GDM1 (cell line): ENCODE data around the gene TNFRSF8.
"Not testable (repeated sequence)": the region's sequence is repeated elsewhere in the genome, so short reads cannot be mapped to it uniquely, and the experiment has no call there.

ENCODE experiments used
- DNase-seq: peaks from one replicate; lab custom pipeline; 2025; lab: John Stamatoyannopoulos, UW

TNFRSF8 gene

GRCh38 chr1:12038356-12039163 is 24.5 kb upstream of the TNFRSF8 start:
- DNase-seq: no peak

- DNase-seq: no peak
Measured at GRCh38 chr1:12039164-12039525, 24.0 kb upstream of the TNFRSF8 start.

GRCh38 chr1:12039824-12040456 is 23.2 kb upstream of the TNFRSF8 start:
- DNase-seq: not testable (repeated sequence)

DNA sequence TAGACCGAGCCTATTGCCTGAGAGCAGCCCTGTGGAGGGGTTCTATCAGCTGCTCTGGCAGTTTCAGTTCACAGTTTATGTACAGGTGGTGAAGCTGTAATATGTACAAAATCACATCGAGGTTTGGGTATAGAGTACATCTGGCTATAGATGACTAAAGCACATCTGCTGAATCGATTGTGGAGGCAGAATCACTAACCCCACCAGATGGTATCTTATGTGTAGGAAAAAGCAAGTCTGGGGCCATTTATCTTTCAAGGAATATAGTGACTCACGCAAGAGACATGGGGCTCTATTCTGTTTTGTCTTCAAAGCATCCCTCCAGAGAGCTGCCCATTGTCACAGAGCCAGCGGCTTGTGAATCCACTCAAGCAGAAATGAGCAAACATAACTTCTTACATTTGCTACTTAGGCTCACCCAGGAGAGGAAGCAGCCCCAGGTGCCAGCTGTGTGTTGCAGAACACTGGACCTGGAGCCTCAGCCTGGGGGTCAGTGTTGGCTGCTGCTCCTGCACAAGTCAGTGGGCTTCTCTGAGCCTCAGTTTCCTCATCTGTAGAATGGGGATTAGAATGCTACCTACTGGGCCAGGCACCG is 22.5 kb upstream of the TNFRSF8 start:
- DNase-seq: no peak

DNA sequence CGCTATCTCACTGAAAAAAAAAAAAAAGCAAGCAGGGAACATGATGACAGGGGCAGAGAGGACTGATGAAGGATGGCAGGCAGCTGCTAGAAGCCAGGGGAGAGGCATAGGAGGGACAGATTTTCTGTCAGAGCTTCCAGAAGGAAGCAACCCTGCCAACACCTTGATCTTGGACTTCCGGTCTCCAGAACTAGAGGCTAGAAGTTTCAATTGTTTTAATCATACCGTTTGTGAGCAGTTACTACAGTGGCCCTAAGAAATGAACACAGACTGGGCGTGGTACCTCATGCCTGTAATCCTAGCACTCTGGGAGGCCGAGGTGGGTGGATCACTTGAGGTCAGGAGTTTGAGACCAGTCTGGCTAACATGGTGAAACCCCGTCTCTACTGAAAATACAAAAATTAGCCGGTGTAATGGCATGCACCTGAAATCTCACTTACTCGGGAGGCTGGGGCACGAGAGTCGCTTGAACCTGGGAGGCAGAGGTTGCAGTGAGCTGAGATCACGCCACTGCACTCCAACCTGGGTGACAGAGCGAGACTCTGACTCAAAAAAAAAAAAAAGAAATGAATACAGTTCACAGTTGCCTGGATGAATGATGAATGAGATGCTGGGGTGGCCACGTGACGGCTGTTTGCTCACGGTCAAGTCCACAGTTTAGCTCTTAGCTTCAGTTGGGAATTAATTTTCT is 18.8 kb upstream of the TNFRSF8 start:
- not testable (repeated sequence) for DNase-seq

DNA sequence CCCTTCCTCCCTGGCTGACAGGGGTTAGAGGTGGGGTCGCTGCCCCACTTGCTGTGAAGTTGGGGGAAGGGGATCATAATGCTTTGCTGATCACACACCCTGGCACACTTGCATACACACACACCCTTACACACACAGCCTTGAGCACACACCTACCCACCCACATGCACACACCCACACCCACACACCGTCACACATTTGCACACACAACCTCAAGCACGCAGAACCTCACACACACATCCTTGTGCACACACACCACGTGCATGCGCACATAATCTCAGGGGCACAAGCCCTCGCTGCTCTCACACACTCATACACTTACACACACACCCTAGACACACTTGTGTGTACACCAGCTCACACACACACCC is 16.4 kb upstream of the TNFRSF8 start:
- no peak for DNase-seq

DNA sequence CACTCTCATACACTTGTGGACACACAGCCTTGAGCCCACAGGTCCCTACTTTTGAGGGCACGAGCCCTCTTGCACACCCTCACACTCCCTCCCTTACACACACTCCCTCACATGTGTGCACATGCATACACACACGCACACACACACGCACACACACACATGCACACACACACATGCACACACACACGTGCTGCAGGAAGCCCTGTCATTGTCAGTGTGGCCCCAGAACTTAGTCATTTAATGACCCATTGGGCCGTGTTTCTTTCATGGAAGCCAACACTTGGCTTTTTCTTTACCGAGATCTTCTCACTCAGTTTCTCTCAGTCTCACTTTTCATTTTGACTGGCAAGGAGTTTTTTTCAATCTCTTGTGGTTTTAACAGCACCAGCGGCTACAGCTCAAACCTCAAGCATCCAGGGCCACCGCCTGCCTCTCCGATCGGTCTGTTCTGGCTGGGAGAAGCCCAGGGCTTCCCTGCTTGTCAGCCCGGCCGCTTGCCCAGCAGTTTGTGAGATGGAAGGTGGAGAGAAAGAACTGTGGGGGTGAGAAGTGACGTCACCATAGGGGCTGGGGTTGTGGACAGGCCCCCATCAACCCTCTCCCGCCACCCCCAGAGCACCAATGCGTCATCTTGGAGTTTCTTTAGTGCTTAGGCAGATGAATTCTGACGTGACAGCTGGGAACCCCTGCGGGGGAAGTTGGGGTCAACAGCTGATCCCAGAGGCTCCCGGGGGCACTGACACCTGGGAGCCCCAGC is 15.8 kb upstream of the TNFRSF8 start:
- DNase-seq: no peak

- DNase-seq: no peak
Measured at GRCh38 chr1:12048372-12048771, 14.7 kb upstream of the TNFRSF8 start.

DNA sequence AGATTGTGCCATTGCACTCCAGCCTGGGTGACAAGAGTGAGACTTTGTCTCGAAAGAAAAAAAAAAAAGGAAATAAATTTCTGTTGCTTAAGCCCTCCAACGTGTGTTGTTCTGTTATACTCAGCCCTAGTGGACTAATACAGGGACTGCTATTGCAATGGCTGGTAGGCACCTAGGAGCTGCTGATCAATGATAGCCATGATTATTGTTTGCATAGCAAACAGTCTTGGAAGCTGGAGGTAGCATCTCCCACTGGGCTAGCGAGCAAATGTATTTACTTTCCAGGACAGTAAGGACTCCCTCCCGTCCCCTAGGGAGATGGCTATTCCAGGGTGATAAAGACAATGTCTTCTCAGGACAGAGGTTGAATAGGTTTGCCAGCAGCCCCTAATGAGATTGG is 13.5 kb upstream of the TNFRSF8 start:
- DNase-seq: no peak

- no peak for DNase-seq
Measured at GRCh38 chr1:12051361-12051760, 11.7 kb upstream of the TNFRSF8 start.

DNA sequence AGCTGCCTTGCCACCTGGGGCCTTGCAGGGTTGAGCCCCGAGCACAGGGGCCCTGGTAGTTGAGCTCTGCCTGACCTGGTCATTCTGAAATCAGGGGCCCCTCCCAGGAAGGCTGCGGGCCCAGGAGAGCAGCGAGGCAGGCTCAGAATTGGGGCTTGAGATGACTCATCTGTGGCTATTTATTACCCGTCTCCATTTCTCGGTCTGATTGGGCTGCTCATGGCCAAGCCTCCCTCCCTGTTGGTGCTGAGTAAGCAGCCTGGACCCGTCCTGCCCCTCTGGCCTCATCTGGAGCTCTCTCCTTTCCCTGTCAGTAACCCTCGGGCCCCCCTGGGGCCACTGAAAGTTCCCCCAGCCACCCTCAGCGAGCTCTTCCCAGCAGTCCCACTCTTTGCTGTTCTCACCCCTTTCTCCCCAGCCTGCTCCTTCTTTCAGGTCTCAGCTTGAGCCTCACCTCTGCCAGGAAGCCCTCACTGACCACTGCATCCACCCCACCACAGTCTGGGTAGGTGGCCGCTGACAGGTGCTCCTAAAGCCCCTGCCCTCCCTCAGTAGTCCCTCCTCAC is 11.0 kb upstream of the TNFRSF8 start:
- no peak for DNase-seq

GRCh38 chr1:12052997-12053686 is 10.0 kb upstream of the TNFRSF8 start:
- no peak for DNase-seq

DNA sequence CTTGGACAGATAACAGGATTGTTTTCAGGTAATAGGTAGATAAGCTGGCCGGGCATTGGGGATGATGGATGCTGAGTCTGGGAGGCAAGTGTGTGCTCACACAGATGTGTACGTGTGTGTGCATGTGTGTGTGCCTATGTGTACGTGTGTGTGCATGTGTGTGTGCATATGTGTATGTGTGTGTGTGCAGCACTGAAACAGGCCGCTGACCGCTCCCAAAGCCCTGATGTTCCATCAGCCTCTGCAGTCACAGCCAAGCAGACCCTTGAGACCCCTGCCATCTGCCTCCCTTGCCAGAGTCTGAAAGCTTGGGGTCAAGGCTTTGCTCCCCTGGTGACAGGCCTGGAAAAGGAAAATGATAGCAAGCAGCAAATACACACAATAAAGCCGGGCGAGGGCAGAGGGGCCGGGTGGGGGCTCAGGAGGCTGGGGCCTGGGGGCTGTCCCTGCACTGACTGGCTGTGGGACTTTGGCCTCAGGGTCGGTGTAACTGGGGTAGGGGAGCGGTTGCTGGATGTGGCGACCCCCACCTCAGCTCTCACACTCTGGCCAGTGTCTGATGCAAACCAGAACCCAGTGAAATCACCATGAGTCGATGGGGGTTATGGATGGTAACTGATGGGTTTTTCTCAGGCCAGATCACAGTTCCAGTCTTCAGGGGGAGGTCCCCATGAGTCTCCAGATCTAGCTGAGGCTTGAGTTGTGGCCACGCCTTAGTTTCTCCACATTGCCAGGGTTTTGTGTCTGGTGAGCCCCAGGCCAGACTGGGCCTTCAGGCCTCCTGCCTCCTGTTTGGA is 9.2 kb upstream of the TNFRSF8 start:
- no peak for DNase-seq

DNA sequence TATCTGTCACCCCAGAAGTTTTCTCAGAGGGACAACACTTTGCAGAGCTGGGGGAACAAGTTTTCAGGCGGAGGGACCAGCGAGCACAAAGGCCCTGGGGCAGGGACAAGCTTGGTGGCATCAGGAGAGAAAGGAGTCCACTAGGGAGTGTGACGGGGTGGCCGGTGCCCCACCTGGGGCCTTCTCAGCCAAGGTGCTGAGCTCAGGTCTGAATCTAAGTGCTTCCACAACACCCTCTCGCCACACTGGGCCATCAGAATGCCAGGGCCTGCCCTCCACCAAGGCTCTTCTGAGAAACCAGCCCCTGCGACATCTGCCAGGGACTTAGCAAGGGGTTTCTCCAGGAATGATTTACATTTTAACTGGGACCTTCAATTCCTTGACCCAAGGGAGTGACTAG is 7.8 kb upstream of the TNFRSF8 start:
- DNase-seq: no peak

GRCh38 chr1:12056331-12056841 is 6.7 kb upstream of the TNFRSF8 start:
- no peak for DNase-seq

- DNase-seq: no peak
Measured at GRCh38 chr1:12057382-12057781, 5.7 kb upstream of the TNFRSF8 start.

DNA sequence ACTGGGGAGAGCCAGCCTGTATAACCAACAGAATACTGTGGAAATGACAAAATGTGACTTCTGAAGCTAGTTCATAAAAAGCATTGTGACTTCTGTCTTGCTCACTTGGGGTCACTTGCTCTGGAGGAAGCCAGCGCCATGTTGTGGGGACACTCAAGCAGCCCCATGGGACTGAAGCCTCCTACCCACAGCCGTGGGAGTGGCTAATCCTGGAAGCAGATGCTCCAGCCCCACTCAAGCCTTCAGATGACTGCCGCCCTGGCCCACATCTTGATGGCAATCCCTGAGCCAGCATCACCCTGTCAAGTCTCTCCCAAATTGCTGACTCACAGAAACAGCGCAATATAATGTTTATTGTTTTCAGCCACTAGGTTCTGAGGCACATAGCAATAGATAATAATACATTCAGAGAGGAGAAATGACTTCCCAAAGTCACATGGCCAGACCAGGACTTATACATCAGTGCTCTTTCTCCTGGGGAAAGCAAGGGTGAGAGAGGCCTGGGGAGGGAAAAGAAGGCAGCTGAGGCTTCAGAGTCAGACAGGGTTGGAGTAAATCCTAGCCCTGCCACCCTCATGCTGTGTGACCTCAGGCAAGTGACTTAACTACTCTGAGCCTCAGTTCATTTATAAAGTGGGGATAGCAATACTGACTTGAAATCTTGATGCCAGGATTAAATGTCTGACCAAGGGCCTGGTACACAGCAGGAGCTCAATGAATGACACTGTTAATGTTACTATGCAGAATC is 5.0 kb upstream of the TNFRSF8 start:
- DNase-seq: no peak

- DNase-seq: no peak
Measured at GRCh38 chr1:12059226-12059625, 3.9 kb upstream of the TNFRSF8 start.

GRCh38 chr1:12059722-12060464 is 3.2 kb upstream of the TNFRSF8 start:
- DNase-seq: no peak
